Prostate gland (tissue), 2 donors: ENCODE data around the gene SELE. TPM values are rescaled to one million over a fixed set of nuclear protein-coding genes. Genes with fewer than 3 reads are reported as not detected.

Experiments
- DNase-seq: peaks from one replicate; pipeline ENCODE4 v3.0.0-alpha.2; 2019; ENCODE audit warnings: low spot score
- H3K27ac ChIP-seq, 2 donors: fragments of 200-600 bp; sonication (generic); 2 replicates each; pipeline ENCODE4 v1.5.1; 2017 to 2019
- H3K27me3 ChIP-seq: fragments of 200-600 bp; sonication (generic); replicated peaks from 2 replicates; pipeline ENCODE4 v1.5.1; 2019; ENCODE audit not compliant: insufficient read depth
- H3K36me3 ChIP-seq, 2 donors: fragments of 200-600 bp; sonication (generic); 1 replicate in 1 of 2; 2 replicates in 1 of 2; pipeline versions ENCODE4 v1.5.1 to v1.8.1; 2017 to 2019
- H3K4me1 ChIP-seq: fragments of 200-600 bp; sonication (generic); replicated peaks from 2 replicates; pipeline ENCODE4 v1.5.1; 2019
- H3K4me3 ChIP-seq, 2 donors: fragments of 200-600 bp; sonication (generic); 2 replicates each; pipeline ENCODE4 v1.5.1; 2017 to 2019
- H3K9me3 ChIP-seq: fragments of 200-600 bp; sonication (generic); 2 replicates; pipeline ENCODE4 v1.5.1; 2017
- CTCF ChIP-seq, 4 experiments: fragments of 200-600 bp in 2 of 4; fragments of 450-650 bp in 2 of 4; sonication (generic) in 2 of 4; IDR thresholded peaks; 1 replicate in 3 of 4; 2 replicates in 1 of 4; pipeline ENCODE4 v1.5.1; 2016 to 2019; ENCODE audit warnings: antibody characterized with exemption in 4 of 4, mild to moderate bottlenecking in 2 of 4, moderate library complexity in 2 of 4
- POLR2A ChIP-seq: fragments of 450-650 bp; IDR thresholded peaks from one replicate; pipeline ENCODE4 v1.6.1; 2016; ENCODE audit warnings: antibody characterized with exemption, mild to moderate bottlenecking
- POLR2AphosphoS5 ChIP-seq: sonication (generic); formaldehyde crosslinking; IDR thresholded peaks from one replicate; pipeline ENCODE4 v1.6.1; 2017; ENCODE audit warnings: antibody characterized with exemption
- WGBS: methylation state at CpG from one replicate; pipeline ENCODE4 v1.1.5; 2018; 5-methylcytosine and 5-hydroxymethylcytosine counted together
- intact Hi-C: fragments of 100-400 bp; cut with DNase I; formaldehyde crosslinking; loops from one replicate; pipeline ENCODE4 v1.14.2; 2022
- total RNA-seq, 2 donors: library from RNA; depleted of rRNA; stranded (reverse); fragments of >200 nt; gene quantifications; one replicate each; pipeline ENCODE4 v1.1.0, GENCODE V29; 2016

Gene SELE
- total RNA-seq, 2 donors from 2014 or later, result 1.7 to 3.0 TPM

DNA sequence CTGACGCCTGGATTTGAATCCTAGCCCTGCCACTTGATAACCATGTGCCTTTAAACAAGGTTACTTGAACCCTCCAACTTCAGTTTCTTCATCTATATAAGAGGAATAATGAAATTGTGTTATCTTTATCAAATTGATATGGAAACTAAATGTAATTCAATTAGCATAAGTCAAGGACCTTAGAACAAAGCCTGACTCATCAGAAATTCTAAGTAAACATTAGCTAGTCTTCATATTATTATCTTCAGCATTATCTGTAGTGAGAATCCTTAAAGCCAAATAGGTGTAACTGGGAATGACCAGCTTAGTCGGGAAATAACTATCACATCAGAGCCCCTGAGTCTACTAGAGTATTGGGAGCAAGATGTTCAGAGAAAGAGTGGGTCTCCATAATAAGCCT lies 29.1 kb downstream of the SELE start:
- 84% methylated on average over 2 of the region's 2 CpGs for WGBS
- no peak for DNase-seq
- Histone ChIP-seq H3K36me3 (no peaks in the 10 kb centered on the region), H3K9me3 (no peaks in the 10 kb centered on the region), H3K4me1 (no peaks in the 10 kb centered on the region), H3K27me3 (no peaks in the 10 kb centered on the region), H3K4me3 (no peak overlapping the region), H3K27ac (no peak overlapping the region)
- intact Hi-C loops, result no loop called here
- TF ChIP-seq POLR2A (no peak), POLR2AphosphoS5 (no peak), CTCF (IDR thresholded peaks at IDR 0.05) (no peak)

- no peak for TF ChIP-seq POLR2AphosphoS5
- TF ChIP-seq CTCF (IDR thresholded peaks at IDR 0.05), result no peak
- TF ChIP-seq POLR2A, result no peak
- intact Hi-C loops, result no loop called here
- H3K36me3 ChIP-seq, result no peaks in the 10 kb centered on the region
- H3K4me3 ChIP-seq, result no peak overlapping the region
- H3K27me3 ChIP-seq, result no peaks in the 10 kb centered on the region
- H3K4me1 ChIP-seq, result no peaks in the 10 kb centered on the region
- no peak overlapping the region for H3K27ac ChIP-seq
- H3K9me3 ChIP-seq, result no peaks in the 10 kb centered on the region
- WGBS, result 82% methylated on average over 2 of the region's 2 CpGs
- no peak for DNase-seq
Observed at GRCh38 chr1:169701261-169702005, 32.4 kb downstream of the SELE start.

GRCh38 chr1:169699707-169700106 lies 34.2 kb downstream of the SELE start:
- 51% methylated on average over 3 of the region's 3 CpGs for WGBS
- no peak for DNase-seq
- H3K27ac ChIP-seq, result no peak overlapping the region
- H3K9me3 ChIP-seq, result no peaks in the 10 kb centered on the region
- intact Hi-C loops, result no loop called here
- no peak overlapping the region for H3K4me3 ChIP-seq
- no peaks in the 10 kb centered on the region for H3K36me3 ChIP-seq
- no peaks in the 10 kb centered on the region for H3K4me1 ChIP-seq
- TF ChIP-seq CTCF (IDR thresholded peaks at IDR 0.05) (no peak), POLR2A (no peak), POLR2AphosphoS5 (no peak)
- no peaks in the 10 kb centered on the region for H3K27me3 ChIP-seq

DNA sequence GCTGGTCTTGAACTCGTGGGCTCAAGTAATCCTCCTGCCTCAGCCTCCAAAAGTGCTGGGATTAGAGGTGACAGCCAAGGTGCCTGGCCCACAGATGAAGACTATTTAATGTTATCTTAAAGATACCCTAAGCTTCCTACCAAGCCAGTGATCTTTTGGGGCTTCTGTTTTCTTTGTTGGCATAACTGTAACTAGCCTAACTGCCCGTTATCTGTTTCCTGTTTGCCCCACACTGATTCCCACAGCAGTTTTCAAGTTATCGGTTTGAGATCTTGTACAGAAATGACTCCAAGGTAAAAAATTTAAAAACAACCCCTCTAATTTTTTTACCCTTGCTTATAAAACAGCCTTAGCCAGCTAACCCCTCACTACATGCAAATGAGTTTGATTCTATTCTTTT lies 34.9 kb downstream of the SELE start:
- intact Hi-C loops, result no loop called here
- no peaks in the 10 kb centered on the region for H3K9me3 ChIP-seq
- TF ChIP-seq POLR2AphosphoS5 (no peak), POLR2A (no peak), CTCF (IDR thresholded peaks at IDR 0.05) (no peak)
- no peak overlapping the region for H3K4me3 ChIP-seq
- no peaks in the 10 kb centered on the region for H3K4me1 ChIP-seq
- DNase-seq, result no peak
- no peaks in the 10 kb centered on the region for H3K27me3 ChIP-seq
- no peaks in the 10 kb centered on the region for H3K36me3 ChIP-seq
- 88% methylated on average over 3 of the region's 3 CpGs for WGBS
- no peak overlapping the region for H3K27ac ChIP-seq

DNA sequence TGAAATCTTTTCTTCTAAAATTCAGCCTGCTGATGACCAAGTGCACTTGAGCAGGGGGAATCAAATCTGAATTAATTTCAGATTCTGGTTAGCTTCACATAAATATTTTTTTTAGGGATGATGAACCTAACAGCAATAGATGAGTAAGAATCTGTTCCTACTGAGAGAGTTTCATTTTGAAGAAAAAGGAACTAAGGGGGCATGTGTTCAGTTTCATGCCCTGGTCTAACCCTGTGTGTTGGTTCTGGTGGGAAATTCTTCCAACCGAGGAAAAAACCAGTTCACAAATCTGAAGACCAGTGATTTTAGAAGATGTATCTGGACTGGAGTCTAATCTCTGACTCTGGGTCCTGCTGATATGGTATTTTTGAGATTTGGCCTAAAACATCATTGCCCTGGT lies 36.1 kb downstream of the SELE start:
- no peak overlapping the region for H3K27ac ChIP-seq
- 90% methylated on average over 1 of the region's 1 CpG for WGBS
- no peaks in the 10 kb centered on the region for H3K9me3 ChIP-seq
- no peak for DNase-seq
- no peak overlapping the region for H3K4me3 ChIP-seq
- intact Hi-C loops, result no loop called here
- TF ChIP-seq CTCF (IDR thresholded peaks at IDR 0.05), result no peak
- no peak for TF ChIP-seq POLR2A
- no peak for TF ChIP-seq POLR2AphosphoS5
- no peaks in the 10 kb centered on the region for H3K36me3 ChIP-seq
- no peaks in the 10 kb centered on the region for H3K27me3 ChIP-seq
- no peaks in the 10 kb centered on the region for H3K4me1 ChIP-seq
